ENCODE measurements around the gene MAP3K3. TPM values are rescaled to one million over a fixed set of nuclear protein-coding genes. Genes with fewer than 3 reads are reported as not detected.

The MAP3K3 gene
- total RNA-seq: 10 to 100 TPM; 52.0 to 60.6 TPM

DNA sequence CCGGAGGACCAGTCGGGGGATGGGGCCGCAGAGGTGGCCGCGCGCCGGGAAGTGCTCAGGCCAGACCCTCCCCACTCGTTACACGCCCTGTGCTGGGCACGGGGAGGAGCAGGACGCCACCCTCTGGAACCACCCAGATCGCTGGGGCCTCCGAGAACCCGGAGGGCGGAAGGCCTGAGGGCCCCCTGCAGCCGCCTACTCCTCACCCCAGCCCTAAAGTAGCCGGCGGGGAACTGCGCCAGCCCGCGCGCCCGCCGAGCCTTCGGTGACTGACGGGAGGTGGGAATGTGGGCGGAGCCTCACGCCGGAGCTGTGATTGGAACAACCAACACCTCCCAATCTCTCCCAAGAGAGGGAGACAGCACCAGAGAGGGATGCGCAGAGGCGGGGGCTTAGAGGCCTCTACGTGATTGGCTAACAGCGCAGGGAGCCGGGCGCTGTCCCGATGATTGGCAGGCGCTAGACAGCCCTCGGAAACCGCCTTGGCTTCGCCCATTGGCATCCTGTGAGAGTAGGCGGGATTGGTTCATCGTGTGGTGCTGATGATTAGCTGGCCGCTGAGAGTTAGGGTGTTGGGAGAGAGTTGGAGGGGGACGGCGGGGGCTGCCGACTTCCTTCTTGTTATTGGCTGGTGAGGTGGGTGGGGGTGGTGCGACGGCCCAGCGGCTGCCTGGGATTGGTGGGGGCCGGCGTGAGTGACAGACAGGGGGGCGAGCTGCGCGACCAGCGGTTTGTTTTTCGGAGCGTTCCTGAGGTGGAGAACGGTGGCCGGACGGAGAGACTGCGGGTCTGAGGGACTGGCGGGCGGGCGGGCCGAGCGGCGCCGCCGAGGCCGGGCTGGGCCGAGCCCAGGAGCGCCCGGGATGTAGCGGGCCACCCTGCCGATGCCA is at the start of gene MAP3K3:
Gene MAP3K3, plus strand, starts transcription at position 734 of the 890 bp plus-strand sequence. CDS start 343 bp downstream, outside the sequence.

GRCh38 chr17:63600569-63601438 is 21.4 kb upstream of the MAP3K3 start, which contains the start of gene TACO1:
TSS of gene TACO1 (plus strand) at chr17:63600895. CDS start at chr17:63601084, 189 bp downstream.

DNA sequence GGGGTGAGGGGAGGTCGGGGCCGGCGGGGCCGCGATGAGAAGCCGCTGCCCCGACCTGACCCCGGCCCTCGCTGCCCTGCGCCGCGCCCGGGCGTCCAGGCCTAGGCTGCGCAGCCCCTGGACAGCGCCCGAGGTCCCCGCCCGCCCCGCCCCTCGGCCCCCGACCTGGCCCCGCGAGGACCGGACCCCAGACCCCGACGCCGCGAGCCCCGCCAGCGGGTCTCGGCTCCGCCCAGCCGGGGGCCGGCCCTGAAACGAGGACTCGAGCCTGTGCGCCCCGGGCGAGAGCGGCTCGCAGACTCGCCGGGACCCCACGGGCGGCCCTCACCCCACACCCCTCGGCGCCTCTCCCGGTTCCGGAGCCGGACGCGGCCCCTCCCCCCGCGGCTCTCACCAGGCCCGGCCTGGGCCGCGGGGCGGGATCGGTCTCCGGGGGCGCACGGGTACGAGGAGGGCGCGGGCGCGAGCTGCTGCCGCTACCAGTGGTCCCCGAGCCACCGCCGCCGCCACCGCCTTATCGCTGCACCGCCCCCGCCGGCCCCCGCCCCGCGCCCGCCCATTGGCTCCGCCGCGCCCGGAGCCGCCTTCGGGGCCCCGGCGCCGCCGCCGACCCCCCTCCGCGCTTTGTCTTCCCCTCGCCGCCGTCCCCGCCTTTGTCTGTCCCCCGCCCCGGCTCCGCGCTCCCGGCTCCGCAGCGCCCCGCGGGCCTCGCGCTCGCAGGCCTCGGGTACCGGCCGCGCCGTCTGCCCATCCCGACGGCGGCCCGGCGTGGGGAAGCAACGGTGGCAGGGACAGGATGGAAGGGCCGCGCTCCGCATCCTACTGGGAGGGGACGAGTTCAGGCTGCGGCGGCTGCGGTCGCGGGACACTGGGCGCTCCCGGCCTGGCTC is 77.7 kb downstream of the MAP3K3 start, which contains the start of gene LIMD2:
Gene LIMD2, minus strand, starts transcription at position 488 of the 890 bp plus-strand sequence. CDS start 827 bp downstream, outside the sequence.

DNA sequence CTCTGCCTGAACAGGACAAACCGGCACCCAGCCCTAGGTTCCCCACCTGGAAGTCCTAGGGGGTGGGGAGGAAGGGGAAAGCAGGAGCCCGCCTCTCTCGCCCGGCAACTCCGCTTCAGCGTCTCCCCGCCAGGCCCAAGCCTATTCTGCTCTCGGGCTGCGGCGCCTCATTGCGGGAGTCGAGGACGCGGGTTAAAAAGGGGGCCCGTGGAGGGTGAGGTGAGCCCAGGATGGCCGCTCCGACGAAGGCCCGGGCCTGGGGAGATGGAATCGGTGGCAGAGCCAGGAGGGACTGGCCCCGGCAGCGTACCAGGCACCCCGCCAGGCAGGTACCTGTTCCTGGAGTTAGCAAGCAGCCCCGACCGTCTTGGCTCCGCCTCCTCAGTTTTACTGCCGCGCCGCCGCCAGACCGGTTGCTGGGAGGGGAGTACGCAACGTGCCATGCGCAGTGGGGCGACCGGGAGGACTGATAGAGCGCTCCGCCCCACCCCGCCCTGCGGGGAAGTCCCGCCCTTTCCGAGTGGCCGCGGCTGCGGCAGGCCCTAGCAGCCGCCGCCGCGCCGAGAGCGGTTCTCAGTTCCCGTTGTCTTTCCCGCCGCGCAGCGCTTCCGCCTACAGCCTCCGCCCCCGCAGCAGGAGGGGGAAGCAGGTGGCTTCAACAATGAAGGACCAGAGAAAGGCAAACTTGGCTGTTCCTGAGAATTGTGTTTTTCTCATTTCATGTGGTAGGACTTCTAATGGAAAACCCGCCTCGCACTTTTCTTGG is 119.4 kb downstream of the MAP3K3 start, which contains the start of gene STRADA:
Gene STRADA, minus strand, starts transcription at position 392 of the 766 bp plus-strand sequence. CDS start 13,430 bp downstream, outside the sequence.

Small RNA genes lying within 50 kb of the gene (small RNA-seq; reads per million reads assigned to genes)
- 0 reads per million in 2 donors for gene RNU6-288P

Other genes starting within 250 kb of the MAP3K3 start
- 10 to 100 TPM; 10.7 to 17.6 TPM for gene CYB561, start 176.1 kb upstream of the MAP3K3 start, total RNA-seq
- gene ACE, start 145.4 kb upstream of the MAP3K3 start, total RNA-seq: under 1 TPM; 0.34 to 1.00 TPM
- not detected for gene KCNH6, start 99.1 kb upstream of the MAP3K3 start, total RNA-seq
- 10 to 100 TPM; 34.4 to 50.0 TPM for gene DCAF7, start 71.9 kb upstream of the MAP3K3 start, total RNA-seq
- gene TACO1, start 21.5 kb upstream of the MAP3K3 start, total RNA-seq: 10 to 100 TPM; 20.0 to 38.3 TPM
- 10 to 100 TPM; 27.2 to 39.0 TPM for gene LIMD2, start 77.7 kb downstream of the MAP3K3 start, total RNA-seq
- 10 to 100 TPM; 34.3 to 34.4 TPM for gene STRADA, start 119.4 kb downstream of the MAP3K3 start, total RNA-seq
- gene CCDC47, start 151.2 kb downstream of the MAP3K3 start, total RNA-seq: 10 to 100 TPM; 57.5 to 75.6 TPM
- gene DDX42, start 151.8 kb downstream of the MAP3K3 start, total RNA-seq: 10 to 100 TPM; 63.3 to 67.9 TPM
- gene PSMC5, start 205.0 kb downstream of the MAP3K3 start, total RNA-seq: 10 to 100 TPM; 21.3 to 43.0 TPM
- gene FTSJ3, start 205.2 kb downstream of the MAP3K3 start, total RNA-seq: 10 to 100 TPM; 57.8 to 80.9 TPM
- 10 to 100 TPM; 93.6 to 97.7 TPM for gene SMARCD2, start 220.3 kb downstream of the MAP3K3 start, total RNA-seq